Mammary epithelial cell (primary cell): ENCODE data around the gene PPFIBP2.

Experiments
- CTCF ChIP-seq, 2 donors: IDR thresholded peaks in 1 of 2; conservative IDR thresholded peaks in 1 of 2; 2 replicates each; pipeline ENCODE4 v1.5.1; 2011 to 2012; ENCODE audit warnings: inconsistent platforms in 2 of 2, low read length in 2 of 2, mild to moderate bottlenecking in 2 of 2, control low read depth in 1 of 2, low read depth in 1 of 2; ENCODE audit not compliant: insufficient read depth in 1 of 2; ENCODE audit errors: extremely low read depth in 1 of 2
- EZH2 ChIP-seq: IDR thresholded peaks from 2 replicates; pipeline ENCODE4 v1.6.1; 2012; ENCODE audit warnings: low read length, inconsistent platforms, borderline replicate concordance

- TF ChIP-seq CTCF (conservative IDR thresholded peaks at IDR 0.05 in 1 of 2, IDR thresholded peaks at IDR 0.05 in 1 of 2; ENCODE audit: extremely low read depth in 1 of 2, insufficient read depth in 1 of 2, low read depth in 1 of 2, low read length in 2 of 2) = no peak
- TF ChIP-seq EZH2 = no peak
These were observed 11.9 kb upstream of the PPFIBP2 start for GRCh38 chr11:7501894-7502293.
